Fibroblast of skin of left biceps (primary cell): Measurements from ENCODE around the gene KCNMB2.
A peak's percentile ranks its signal among the peaks of the same experiment; 100 is the strongest.

Experiments
- DNase-seq, 2 experiments: peaks; one replicate each; pipeline ENCODE4 v3.0.0-alpha.2; 2013; ENCODE audit warnings: low read depth in 2 of 2

KCNMB2 gene

GRCh38 chr3:178752843-178753242 lies 216.6 kb downstream of the KCNMB2 start:
- DNase-seq = no peak

GRCh38 chr3:178754852-178755510 lies 218.7 kb downstream of the KCNMB2 start:
- DNase-seq = no peak

GRCh38 chr3:178761024-178761423 lies 224.8 kb downstream of the KCNMB2 start:
- no peak for DNase-seq

GRCh38 chr3:178761461-178761860 lies 225.2 kb downstream of the KCNMB2 start:
- no peak for DNase-seq

GRCh38 chr3:178762385-178762784 lies 226.1 kb downstream of the KCNMB2 start:
- DNase-seq = no peak

- no peak for DNase-seq
These were observed 229.2 kb downstream of the KCNMB2 start for GRCh38 chr3:178765472-178765871.

GRCh38 chr3:178767581-178767980 lies 231.3 kb downstream of the KCNMB2 start:
- DNase-seq = no peak

- no peak for DNase-seq
These were observed 232.0 kb downstream of the KCNMB2 start for GRCh38 chr3:178768072-178768864.

- no peak for DNase-seq
These were observed 235.3 kb downstream of the KCNMB2 start for GRCh38 chr3:178771511-178771910.

GRCh38 chr3:178772746-178773145 lies 236.5 kb downstream of the KCNMB2 start:
- DNase-seq = no peak

GRCh38 chr3:178773358-178773757 lies 237.1 kb downstream of the KCNMB2 start:
- DNase-seq = no peak

GRCh38 chr3:178777718-178778411 lies 241.6 kb downstream of the KCNMB2 start:
- peak; percentile 1 to 5 for DNase-seq

- no peak for DNase-seq
These were observed 242.4 kb downstream of the KCNMB2 start for GRCh38 chr3:178778589-178778988.

GRCh38 chr3:178785961-178786360 lies 249.7 kb downstream of the KCNMB2 start:
- no peak for DNase-seq

GRCh38 chr3:178787960-178788359 lies 251.7 kb downstream of the KCNMB2 start:
- DNase-seq = no peak

- no peak for DNase-seq
These were observed 258.5 kb downstream of the KCNMB2 start for GRCh38 chr3:178794711-178795110.

GRCh38 chr3:178795349-178795748 lies 259.1 kb downstream of the KCNMB2 start:
- no peak for DNase-seq

- DNase-seq = no peak
These were observed 266.0 kb downstream of the KCNMB2 start for GRCh38 chr3:178802259-178802658.

GRCh38 chr3:178802993-178803693 lies 266.9 kb downstream of the KCNMB2 start:
- no peak for DNase-seq

GRCh38 chr3:178804606-178805005 lies 268.4 kb downstream of the KCNMB2 start:
- DNase-seq = no peak

GRCh38 chr3:178805741-178806140 lies 269.5 kb downstream of the KCNMB2 start:
- DNase-seq = no peak

- DNase-seq = no peak
These were observed 270.4 kb downstream of the KCNMB2 start for GRCh38 chr3:178806651-178807050.
